ENCODE measurements around the gene TAF6L.

- TF ChIP-seq ZNF274 (IDR thresholded peaks at IDR 0.05; ENCODE audit: low read depth, low read length) (no peak), YY1 (IDR thresholded peaks at IDR 0.05; ENCODE audit: insufficient read depth, insufficient read length) (no peak), SUZ12 (IDR thresholded peaks at IDR 0.05; ENCODE audit: extremely low read depth, insufficient read depth, insufficient read length) (no peak)
Observed at GRCh38 chr11:62778441-62778840, 7.2 kb downstream of the TAF6L start.
